ENCODE results near the gene KANSL2.

DNA sequence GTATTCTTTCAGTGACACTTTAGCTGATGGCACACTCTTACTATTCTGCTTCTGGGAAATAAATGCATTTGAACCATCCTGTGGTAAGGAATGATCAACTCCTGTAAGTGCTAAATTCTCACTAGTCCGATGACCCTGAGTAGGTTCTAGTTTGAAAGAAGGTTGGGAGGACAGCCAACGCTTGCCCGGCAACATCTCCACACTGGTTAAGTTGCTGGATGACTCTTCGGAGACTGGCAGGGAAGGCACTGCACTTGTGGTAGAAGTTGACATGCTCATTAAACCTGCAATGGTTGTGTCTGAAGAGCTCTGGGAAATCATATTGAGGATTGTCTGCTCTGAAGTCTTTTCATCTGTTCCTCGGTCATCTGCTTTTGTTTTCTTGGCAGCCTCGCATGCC is 12.0 kb upstream of the KANSL2 start:
- TF ChIP-seq, protein P1, sequence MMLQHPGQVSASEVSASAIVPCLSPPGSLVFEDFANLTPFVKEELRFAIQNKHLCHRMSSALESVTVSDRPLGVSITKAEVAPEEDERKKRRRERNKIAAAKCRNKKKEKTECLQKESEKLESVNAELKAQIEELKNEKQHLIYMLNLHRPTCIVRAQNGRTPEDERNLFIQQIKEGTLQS (IDR thresholded peaks at IDR 0.05): no peak
- TF ChIP-seq, protein P1 (CRISPR knock-in tag; conservative IDR thresholded peaks at IDR 0.05): no peak
- TF ChIP-seq TCF7 (IDR thresholded peaks at IDR 0.05; ENCODE audit: borderline replicate concordance): no peak
- TF ChIP-seq, protein P2, sequence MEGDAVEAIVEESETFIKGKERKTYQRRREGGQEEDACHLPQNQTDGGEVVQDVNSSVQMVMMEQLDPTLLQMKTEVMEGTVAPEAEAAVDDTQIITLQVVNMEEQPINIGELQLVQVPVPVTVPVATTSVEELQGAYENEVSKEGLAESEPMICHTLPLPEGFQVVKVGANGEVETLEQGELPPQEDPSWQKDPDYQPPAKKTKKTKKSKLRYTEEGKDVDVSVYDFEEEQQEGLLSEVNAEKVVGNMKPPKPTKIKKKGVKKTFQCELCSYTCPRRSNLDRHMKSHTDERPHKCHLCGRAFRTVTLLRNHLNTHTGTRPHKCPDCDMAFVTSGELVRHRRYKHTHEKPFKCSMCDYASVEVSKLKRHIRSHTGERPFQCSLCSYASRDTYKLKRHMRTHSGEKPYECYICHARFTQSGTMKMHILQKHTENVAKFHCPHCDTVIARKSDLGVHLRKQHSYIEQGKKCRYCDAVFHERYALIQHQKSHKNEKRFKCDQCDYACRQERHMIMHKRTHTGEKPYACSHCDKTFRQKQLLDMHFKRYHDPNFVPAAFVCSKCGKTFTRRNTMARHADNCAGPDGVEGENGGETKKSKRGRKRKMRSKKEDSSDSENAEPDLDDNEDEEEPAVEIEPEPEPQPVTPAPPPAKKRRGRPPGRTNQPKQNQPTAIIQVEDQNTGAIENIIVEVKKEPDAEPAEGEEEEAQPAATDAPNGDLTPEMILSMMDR (IDR thresholded peaks at IDR 0.05 in 2 of 3, conservative IDR thresholded peaks at IDR 0.05 in 1 of 3; ENCODE audit: insufficient read depth in 2 of 3, low read depth in 1 of 3, low read length in 3 of 3): no peak
- TF ChIP-seq, protein P3, sequence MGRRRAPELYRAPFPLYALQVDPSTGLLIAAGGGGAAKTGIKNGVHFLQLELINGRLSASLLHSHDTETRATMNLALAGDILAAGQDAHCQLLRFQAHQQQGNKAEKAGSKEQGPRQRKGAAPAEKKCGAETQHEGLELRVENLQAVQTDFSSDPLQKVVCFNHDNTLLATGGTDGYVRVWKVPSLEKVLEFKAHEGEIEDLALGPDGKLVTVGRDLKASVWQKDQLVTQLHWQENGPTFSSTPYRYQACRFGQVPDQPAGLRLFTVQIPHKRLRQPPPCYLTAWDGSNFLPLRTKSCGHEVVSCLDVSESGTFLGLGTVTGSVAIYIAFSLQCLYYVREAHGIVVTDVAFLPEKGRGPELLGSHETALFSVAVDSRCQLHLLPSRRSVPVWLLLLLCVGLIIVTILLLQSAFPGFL (CRISPR knock-in tag; IDR thresholded peaks at IDR 0.05): no peak
- TF ChIP-seq, protein P4, sequence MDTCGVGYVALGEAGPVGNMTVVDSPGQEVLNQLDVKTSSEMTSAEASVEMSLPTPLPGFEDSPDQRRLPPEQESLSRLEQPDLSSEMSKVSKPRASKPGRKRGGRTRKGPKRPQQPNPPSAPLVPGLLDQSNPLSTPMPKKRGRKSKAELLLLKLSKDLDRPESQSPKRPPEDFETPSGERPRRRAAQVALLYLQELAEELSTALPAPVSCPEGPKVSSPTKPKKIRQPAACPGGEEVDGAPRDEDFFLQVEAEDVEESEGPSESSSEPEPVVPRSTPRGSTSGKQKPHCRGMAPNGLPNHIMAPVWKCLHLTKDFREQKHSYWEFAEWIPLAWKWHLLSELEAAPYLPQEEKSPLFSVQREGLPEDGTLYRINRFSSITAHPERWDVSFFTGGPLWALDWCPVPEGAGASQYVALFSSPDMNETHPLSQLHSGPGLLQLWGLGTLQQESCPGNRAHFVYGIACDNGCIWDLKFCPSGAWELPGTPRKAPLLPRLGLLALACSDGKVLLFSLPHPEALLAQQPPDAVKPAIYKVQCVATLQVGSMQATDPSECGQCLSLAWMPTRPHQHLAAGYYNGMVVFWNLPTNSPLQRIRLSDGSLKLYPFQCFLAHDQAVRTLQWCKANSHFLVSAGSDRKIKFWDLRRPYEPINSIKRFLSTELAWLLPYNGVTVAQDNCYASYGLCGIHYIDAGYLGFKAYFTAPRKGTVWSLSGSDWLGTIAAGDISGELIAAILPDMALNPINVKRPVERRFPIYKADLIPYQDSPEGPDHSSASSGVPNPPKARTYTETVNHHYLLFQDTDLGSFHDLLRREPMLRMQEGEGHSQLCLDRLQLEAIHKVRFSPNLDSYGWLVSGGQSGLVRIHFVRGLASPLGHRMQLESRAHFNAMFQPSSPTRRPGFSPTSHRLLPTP (IDR thresholded peaks at IDR 0.05; ENCODE audit: borderline replicate concordance, extremely low read depth, insufficient read length): no peak
- TF ChIP-seq, protein P5, sequence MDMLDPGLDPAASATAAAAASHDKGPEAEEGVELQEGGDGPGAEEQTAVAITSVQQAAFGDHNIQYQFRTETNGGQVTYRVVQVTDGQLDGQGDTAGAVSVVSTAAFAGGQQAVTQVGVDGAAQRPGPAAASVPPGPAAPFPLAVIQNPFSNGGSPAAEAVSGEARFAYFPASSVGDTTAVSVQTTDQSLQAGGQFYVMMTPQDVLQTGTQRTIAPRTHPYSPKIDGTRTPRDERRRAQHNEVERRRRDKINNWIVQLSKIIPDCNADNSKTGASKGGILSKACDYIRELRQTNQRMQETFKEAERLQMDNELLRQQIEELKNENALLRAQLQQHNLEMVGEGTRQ (CRISPR knock-in tag; IDR thresholded peaks at IDR 0.05): no peak
- no peak for TF ChIP-seq MTF1 (CRISPR knock-in tag; IDR thresholded peaks at IDR 0.05; ENCODE audit: borderline replicate concordance)
- TF ChIP-seq FOS (IDR thresholded peaks at IDR 0.05; ENCODE audit: extremely low read depth, insufficient read length): no peak
- no peak for TF ChIP-seq DACH1 (IDR thresholded peaks at IDR 0.05; ENCODE audit: partially characterized antibody)
- TF ChIP-seq, protein P6, sequence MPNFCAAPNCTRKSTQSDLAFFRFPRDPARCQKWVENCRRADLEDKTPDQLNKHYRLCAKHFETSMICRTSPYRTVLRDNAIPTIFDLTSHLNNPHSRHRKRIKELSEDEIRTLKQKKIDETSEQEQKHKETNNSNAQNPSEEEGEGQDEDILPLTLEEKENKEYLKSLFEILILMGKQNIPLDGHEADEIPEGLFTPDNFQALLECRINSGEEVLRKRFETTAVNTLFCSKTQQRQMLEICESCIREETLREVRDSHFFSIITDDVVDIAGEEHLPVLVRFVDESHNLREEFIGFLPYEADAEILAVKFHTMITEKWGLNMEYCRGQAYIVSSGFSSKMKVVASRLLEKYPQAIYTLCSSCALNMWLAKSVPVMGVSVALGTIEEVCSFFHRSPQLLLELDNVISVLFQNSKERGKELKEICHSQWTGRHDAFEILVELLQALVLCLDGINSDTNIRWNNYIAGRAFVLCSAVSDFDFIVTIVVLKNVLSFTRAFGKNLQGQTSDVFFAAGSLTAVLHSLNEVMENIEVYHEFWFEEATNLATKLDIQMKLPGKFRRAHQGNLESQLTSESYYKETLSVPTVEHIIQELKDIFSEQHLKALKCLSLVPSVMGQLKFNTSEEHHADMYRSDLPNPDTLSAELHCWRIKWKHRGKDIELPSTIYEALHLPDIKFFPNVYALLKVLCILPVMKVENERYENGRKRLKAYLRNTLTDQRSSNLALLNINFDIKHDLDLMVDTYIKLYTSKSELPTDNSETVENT (CRISPR knock-in tag; IDR thresholded peaks at IDR 0.05): no peak
- TF ChIP-seq, protein P7, sequence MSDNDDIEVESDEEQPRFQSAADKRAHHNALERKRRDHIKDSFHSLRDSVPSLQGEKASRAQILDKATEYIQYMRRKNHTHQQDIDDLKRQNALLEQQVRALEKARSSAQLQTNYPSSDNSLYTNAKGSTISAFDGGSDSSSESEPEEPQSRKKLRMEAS (CRISPR knock-in tag; IDR thresholded peaks at IDR 0.05): no peak
- TF ChIP-seq, protein P8, sequence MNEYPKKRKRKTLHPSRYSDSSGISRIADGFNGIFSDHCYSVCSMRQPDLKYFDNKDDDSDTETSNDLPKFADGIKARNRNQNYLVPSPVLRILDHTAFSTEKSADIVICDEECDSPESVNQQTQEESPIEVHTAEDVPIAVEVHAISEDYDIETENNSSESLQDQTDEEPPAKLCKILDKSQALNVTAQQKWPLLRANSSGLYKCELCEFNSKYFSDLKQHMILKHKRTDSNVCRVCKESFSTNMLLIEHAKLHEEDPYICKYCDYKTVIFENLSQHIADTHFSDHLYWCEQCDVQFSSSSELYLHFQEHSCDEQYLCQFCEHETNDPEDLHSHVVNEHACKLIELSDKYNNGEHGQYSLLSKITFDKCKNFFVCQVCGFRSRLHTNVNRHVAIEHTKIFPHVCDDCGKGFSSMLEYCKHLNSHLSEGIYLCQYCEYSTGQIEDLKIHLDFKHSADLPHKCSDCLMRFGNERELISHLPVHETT (CRISPR knock-in tag; conservative IDR thresholded peaks at IDR 0.05 in 1 of 2, IDR thresholded peaks at IDR 0.05 in 1 of 2): no peak
- TF ChIP-seq, protein P9, sequence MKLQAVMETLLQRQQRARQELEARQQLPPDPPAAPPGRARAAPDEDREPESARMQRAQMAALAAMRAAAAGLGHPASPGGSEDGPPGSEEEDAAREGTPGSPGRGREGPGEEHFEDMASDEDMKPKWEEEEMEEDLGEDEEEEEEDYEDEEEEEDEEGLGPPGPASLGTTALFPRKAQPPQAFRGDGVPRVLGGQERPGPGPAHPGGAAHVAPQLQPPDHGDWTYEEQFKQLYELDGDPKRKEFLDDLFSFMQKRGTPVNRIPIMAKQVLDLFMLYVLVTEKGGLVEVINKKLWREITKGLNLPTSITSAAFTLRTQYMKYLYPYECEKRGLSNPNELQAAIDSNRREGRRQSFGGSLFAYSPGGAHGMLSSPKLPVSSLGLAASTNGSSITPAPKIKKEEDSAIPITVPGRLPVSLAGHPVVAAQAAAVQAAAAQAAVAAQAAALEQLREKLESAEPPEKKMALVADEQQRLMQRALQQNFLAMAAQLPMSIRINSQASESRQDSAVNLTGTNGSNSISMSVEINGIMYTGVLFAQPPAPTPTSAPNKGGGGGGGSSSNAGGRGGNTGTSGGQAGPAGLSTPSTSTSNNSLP (IDR thresholded peaks at IDR 0.05; ENCODE audit: borderline replicate concordance, low read depth, low read length): no peak

All from K562 (cell line).